Thyroid gland (tissue), 4 donors: Measurements from ENCODE around the gene CDR2L. TPM values are rescaled to one million over a fixed set of nuclear protein-coding genes. Genes with fewer than 3 reads are reported as not detected.

ENCODE experiments used
- DNase-seq, 2 donors: peaks; one replicate each; pipeline ENCODE4 v3.0.0-alpha.2; 2019
- H3K27ac ChIP-seq, 3 donors: fragments of 200-600 bp; sonication (generic); 1 replicate in 2 of 3; 2 replicates in 1 of 3; pipeline ENCODE4 v1.5.1; 2016 to 2019; ENCODE audit warnings: mild to moderate bottlenecking in 1 of 3, moderate library complexity in 1 of 3
- H3K27me3 ChIP-seq: fragments of 200-600 bp; sonication (generic); one replicate; pipeline ENCODE4 v1.5.1; 2019
- H3K36me3 ChIP-seq, 2 donors: fragments of 200-600 bp; sonication (generic); one replicate each; pipeline ENCODE4 v1.5.1; 2016 to 2019
- H3K4me1 ChIP-seq, 2 donors: fragments of 200-600 bp; sonication (generic); one replicate each; pipeline ENCODE4 v1.5.1; 2017 to 2019
- H3K4me3 ChIP-seq, 3 donors: fragments of 200-600 bp; sonication (generic); replicated peaks in 1 of 3; 1 replicate in 2 of 3; 2 replicates in 1 of 3; pipeline ENCODE4 v1.5.1; 2016; ENCODE audit warnings: mild to moderate bottlenecking in 1 of 3
- H3K9me3 ChIP-seq: fragments of 200-600 bp; sonication (generic); one replicate; pipeline ENCODE4 v1.5.1; 2017
- CTCF ChIP-seq, 6 experiments: fragments of 200-600 bp in 3 of 6; fragments of 450-650 bp in 3 of 6; sonication (generic) in 3 of 6; IDR thresholded peaks; one replicate each; pipeline ENCODE4 v1.5.1; 2016 to 2019; ENCODE audit warnings: antibody characterized with exemption in 6 of 6, mild to moderate bottlenecking in 2 of 6, inconsistent platforms in 1 of 6, moderate library complexity in 1 of 6
- POLR2A ChIP-seq, 2 donors: fragments of 450-650 bp; IDR thresholded peaks; one replicate each; pipeline ENCODE4 v1.6.1; 2017; ENCODE audit warnings: antibody characterized with exemption in 2 of 2, mild to moderate bottlenecking in 2 of 2, moderate library complexity in 1 of 2
- WGBS, 2 donors: methylation state at CpG; one replicate each; pipeline ENCODE4 v1.1.5; 2017; 5-methylcytosine and 5-hydroxymethylcytosine counted together
- intact Hi-C: fragments of 100-400 bp; cut with DNase I; formaldehyde crosslinking; loops from one replicate; pipeline ENCODE4 v1.15.1; 2023
- total RNA-seq, 4 donors: library from RNA; depleted of rRNA; stranded (reverse); fragments of >200 nt; gene quantifications; one replicate each; pipeline ENCODE4 v1.2.3, GENCODE V29; 2016

CDR2L gene
- total RNA-seq, 4 donors from 2014 or later, result 2.6 to 9.8 (median 4.2) TPM

- H3K4me3 ChIP-seq, result no peak overlapping the region
- 91% methylated on average over 9 to 10 of the region's 10 CpGs for WGBS, 2 donors
- no peak for TF ChIP-seq POLR2A (IDR thresholded peaks at IDR 0.05)
- TF ChIP-seq CTCF (IDR thresholded peaks at IDR 0.05), result no peak
- no peaks in the 10 kb centered on the region for H3K36me3 ChIP-seq
- DNase-seq, result no peak
- no peak overlapping the region for H3K27ac ChIP-seq
- H3K27me3 ChIP-seq, result no peaks in the 10 kb centered on the region
- intact Hi-C loops, result no loop called here
- no peaks in the 10 kb centered on the region for H3K9me3 ChIP-seq
- H3K4me1 ChIP-seq, result peaks cover 5 to 19% of the 10 kb centered on the region in 2 donors
Measured at GRCh38 chr17:74990581-74991105, 3.2 kb downstream of the CDR2L start.

- Histone ChIP-seq H3K4me3 (no peak overlapping the region), H3K36me3 (no peaks in the 10 kb centered on the region), H3K27ac (no peak overlapping the region), H3K9me3 (no peaks in the 10 kb centered on the region), H3K4me1 (peaks cover 0 to 13% of the 10 kb centered on the region in 2 donors), H3K27me3 (no peaks in the 10 kb centered on the region)
- intact Hi-C loops, result no loop called here
- WGBS, 2 donors, result 70 to 75% methylated on average over 2 of the region's 2 CpGs
- TF ChIP-seq CTCF (IDR thresholded peaks at IDR 0.05) (no peak), POLR2A (IDR thresholded peaks at IDR 0.05) (no peak)
- no peak for DNase-seq
Measured at GRCh38 chr17:74992223-74992622, 4.8 kb downstream of the CDR2L start.

- no peak overlapping the region for H3K27ac ChIP-seq
Measured at GRCh38 chr17:74994440-74994839, 7.0 kb downstream of the CDR2L start.

GRCh38 chr17:74995847-74996246 lies 8.4 kb downstream of the CDR2L start:
- no peak for DNase-seq
- H3K4me3 ChIP-seq, result no peak overlapping the region
- intact Hi-C loops, result no loop called here
- H3K9me3 ChIP-seq, result no peaks in the 10 kb centered on the region
- no peaks in the 10 kb centered on the region for H3K27me3 ChIP-seq
- TF ChIP-seq CTCF (IDR thresholded peaks at IDR 0.05) (no peak), POLR2A (IDR thresholded peaks at IDR 0.05) (no peak)
- 80 to 83% methylated on average over 5 of the region's 5 CpGs for WGBS, 2 donors
- no peak overlapping the region for H3K27ac ChIP-seq
- no peaks in the 10 kb centered on the region for H3K4me1 ChIP-seq
- H3K36me3 ChIP-seq, result no peaks in the 10 kb centered on the region

More at GRCh38 chr17:74994440-74994839, 7.0 kb downstream of the CDR2L start:
- intact Hi-C loops, result no loop called here
- Histone ChIP-seq H3K27me3 (no peaks in the 10 kb centered on the region), H3K4me1 (peaks cover 0 to 5% of the 10 kb centered on the region in 2 donors), H3K9me3 (no peaks in the 10 kb centered on the region), H3K4me3 (no peak overlapping the region), H3K36me3 (no peaks in the 10 kb centered on the region)
- no peak for DNase-seq
- TF ChIP-seq CTCF (IDR thresholded peaks at IDR 0.05) (no peak), POLR2A (IDR thresholded peaks at IDR 0.05) (no peak)
- WGBS, 2 donors, result 87 to 93% methylated on average over 7 of the region's 7 CpGs

GRCh38 chr17:74998783-74999182 lies 11.4 kb downstream of the CDR2L start:
- Histone ChIP-seq H3K27me3 (no peaks in the 10 kb centered on the region), H3K27ac (no peak overlapping the region), H3K4me1 (no peaks in the 10 kb centered on the region), H3K4me3 (no peak overlapping the region), H3K36me3 (no peaks in the 10 kb centered on the region), H3K9me3 (no peaks in the 10 kb centered on the region)
- no peak for DNase-seq
- WGBS, 2 donors, result 86 to 88% methylated on average over 6 of the region's 6 CpGs
- intact Hi-C loops, result no loop called here
- TF ChIP-seq POLR2A (IDR thresholded peaks at IDR 0.05) (no peak), CTCF (IDR thresholded peaks at IDR 0.05) (no peak)
